ENCODE data around the gene USP38. TPM values are rescaled to one million over a fixed set of nuclear protein-coding genes. Genes with fewer than 3 reads are reported as not detected.

USP38 gene, protein sequence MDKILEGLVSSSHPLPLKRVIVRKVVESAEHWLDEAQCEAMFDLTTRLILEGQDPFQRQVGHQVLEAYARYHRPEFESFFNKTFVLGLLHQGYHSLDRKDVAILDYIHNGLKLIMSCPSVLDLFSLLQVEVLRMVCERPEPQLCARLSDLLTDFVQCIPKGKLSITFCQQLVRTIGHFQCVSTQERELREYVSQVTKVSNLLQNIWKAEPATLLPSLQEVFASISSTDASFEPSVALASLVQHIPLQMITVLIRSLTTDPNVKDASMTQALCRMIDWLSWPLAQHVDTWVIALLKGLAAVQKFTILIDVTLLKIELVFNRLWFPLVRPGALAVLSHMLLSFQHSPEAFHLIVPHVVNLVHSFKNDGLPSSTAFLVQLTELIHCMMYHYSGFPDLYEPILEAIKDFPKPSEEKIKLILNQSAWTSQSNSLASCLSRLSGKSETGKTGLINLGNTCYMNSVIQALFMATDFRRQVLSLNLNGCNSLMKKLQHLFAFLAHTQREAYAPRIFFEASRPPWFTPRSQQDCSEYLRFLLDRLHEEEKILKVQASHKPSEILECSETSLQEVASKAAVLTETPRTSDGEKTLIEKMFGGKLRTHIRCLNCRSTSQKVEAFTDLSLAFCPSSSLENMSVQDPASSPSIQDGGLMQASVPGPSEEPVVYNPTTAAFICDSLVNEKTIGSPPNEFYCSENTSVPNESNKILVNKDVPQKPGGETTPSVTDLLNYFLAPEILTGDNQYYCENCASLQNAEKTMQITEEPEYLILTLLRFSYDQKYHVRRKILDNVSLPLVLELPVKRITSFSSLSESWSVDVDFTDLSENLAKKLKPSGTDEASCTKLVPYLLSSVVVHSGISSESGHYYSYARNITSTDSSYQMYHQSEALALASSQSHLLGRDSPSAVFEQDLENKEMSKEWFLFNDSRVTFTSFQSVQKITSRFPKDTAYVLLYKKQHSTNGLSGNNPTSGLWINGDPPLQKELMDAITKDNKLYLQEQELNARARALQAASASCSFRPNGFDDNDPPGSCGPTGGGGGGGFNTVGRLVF
- 21.3 and 22.1 TPM in 2 replicates for total RNA-seq

DNA sequence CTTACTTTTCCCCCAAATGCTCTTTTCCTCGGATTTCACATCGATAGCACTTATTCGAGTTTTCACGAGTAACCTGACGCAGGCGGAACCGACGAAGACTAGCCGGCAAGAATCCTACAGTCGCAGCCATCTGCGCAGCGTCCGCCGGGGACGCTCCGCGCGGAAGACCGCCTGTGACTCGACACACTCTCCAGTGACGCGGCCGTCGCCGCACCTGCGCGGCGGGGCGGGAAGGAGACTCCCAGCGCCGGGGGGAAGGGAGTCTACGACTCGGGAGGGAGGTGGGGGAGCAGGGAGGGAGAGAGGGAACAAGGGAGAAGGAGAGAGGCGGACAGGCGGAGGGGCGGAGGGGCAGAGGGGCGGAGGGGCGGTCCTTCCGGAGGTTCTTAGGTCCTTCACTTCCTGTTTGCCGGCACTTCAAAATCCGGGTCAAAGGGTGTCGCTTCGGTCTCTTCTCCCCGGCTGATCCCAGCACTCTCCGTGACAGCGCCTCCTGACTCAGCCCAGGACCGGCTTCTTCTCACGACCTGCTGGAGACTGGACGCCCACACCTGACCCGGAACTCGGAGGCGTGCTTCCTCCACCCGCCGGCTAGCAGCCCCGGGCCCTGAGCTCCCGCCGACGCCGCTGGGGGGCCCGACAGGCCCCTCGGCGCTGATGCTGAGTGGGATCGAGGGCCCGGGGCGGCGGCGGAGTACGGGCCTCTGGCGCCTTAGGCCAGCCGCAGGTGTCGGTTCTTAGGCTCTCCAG lies at the start of gene USP38:
Gene USP38 (plus strand): TSS at position 415 of the 750 bp plus-strand sequence. CDS start 534 bp downstream, outside the sequence.

Other genes with a start within 250 kb of the USP38 start
- gene GAB1, start 152.0 kb downstream of the USP38 start, total RNA-seq: 9.7 and 15.3 TPM in 2 replicates